Fibroblast of lung (primary cell): Measurements from ENCODE around the gene BLTP2.

Source experiments
- EZH2 ChIP-seq: IDR thresholded peaks from 2 replicates; pipeline ENCODE4 v1.5.1; 2012; ENCODE audit warnings: low read length, control low read depth, mild to moderate bottlenecking; ENCODE audit errors: missing control alignments
- TF ChIP-seq, protein P1 (sequence below), 2 donors: IDR thresholded peaks in 1 of 2; conservative IDR thresholded peaks in 1 of 2; 1 replicate in 1 of 2; 2 replicates in 1 of 2; pipeline ENCODE4 v1.5.1; 2011 to 2012; ENCODE audit warnings: low read length in 2 of 2, control low read depth in 1 of 2, inconsistent platforms in 1 of 2, low read depth in 1 of 2, mild to moderate bottlenecking in 1 of 2

DNA sequence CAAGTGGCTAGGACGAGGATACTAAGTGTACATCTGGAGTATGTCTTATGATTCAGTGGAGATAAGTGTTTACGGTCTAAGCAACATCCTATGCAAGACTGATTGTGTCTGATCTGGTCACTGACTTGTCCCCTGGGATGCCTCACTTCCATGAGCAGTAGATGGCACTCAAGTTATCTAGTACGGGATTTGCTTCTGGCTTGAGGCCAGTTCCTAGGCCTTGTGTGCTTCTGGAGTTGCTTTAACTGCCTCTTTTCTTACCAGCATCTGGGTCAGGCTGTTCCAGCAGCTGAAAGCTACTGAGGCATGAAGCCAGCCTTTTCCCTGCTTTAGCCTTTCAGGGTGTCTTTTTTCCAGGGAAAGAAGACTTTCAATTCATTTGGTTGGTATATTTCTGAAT lies 40.0 kb upstream of the BLTP2 start:
- TF ChIP-seq, protein P1, sequence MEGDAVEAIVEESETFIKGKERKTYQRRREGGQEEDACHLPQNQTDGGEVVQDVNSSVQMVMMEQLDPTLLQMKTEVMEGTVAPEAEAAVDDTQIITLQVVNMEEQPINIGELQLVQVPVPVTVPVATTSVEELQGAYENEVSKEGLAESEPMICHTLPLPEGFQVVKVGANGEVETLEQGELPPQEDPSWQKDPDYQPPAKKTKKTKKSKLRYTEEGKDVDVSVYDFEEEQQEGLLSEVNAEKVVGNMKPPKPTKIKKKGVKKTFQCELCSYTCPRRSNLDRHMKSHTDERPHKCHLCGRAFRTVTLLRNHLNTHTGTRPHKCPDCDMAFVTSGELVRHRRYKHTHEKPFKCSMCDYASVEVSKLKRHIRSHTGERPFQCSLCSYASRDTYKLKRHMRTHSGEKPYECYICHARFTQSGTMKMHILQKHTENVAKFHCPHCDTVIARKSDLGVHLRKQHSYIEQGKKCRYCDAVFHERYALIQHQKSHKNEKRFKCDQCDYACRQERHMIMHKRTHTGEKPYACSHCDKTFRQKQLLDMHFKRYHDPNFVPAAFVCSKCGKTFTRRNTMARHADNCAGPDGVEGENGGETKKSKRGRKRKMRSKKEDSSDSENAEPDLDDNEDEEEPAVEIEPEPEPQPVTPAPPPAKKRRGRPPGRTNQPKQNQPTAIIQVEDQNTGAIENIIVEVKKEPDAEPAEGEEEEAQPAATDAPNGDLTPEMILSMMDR (conservative IDR thresholded peaks at IDR 0.05 in 1 of 2, IDR thresholded peaks at IDR 0.05 in 1 of 2; ENCODE audit: low read depth in 1 of 2, low read length in 2 of 2), result no peak
- TF ChIP-seq EZH2, result no peak
